Gastrocnemius medialis (tissue), 4 donors: ENCODE data around the gene ALDH2. TPM values are rescaled to one million over a fixed set of nuclear protein-coding genes. Genes with fewer than 3 reads are reported as not detected.
A peak's percentile ranks its signal among the peaks of the same experiment; 100 is the strongest.

Experiments
- ATAC-seq, 2 donors: fragments of 150-250 bp; one replicate each; pipeline ENCODE4 v1.9.1; 2016
- DNase-seq, 2 donors: peaks; one replicate each; pipeline ENCODE4 v3.0.0-alpha.2; 2019
- H3K27ac ChIP-seq, 4 donors: fragments of 200-600 bp; sonication (generic); 1 replicate in 1 of 4; 2 replicates in 3 of 4; pipeline ENCODE4 v1.5.1; 2016 to 2018; ENCODE audit warnings: mild to moderate bottlenecking in 2 of 4, moderate library complexity in 1 of 4
- H3K27me3 ChIP-seq, 3 donors: fragments of 200-600 bp; sonication (generic) in 2 of 3; 1 replicate in 1 of 3; 2 replicates in 2 of 3; pipeline versions ENCODE4 v1.5.1 to v1.6.0; 2016 to 2019; ENCODE audit warnings: mild to moderate bottlenecking in 1 of 3, moderate library complexity in 1 of 3
- H3K36me3 ChIP-seq, 2 donors: fragments of 200-600 bp; sonication (generic) in 1 of 2; one replicate each; pipeline ENCODE4 v1.5.1; 2017 to 2018
- H3K4me1 ChIP-seq, 2 donors: fragments of 200-600 bp; sonication (generic) in 1 of 2; one replicate each; pipeline ENCODE4 v1.5.1; 2016 to 2017; ENCODE audit warnings: mild to moderate bottlenecking in 2 of 2
- H3K4me3 ChIP-seq, 4 donors: fragments of 200-600 bp; sonication (generic) in 3 of 4; 1 replicate in 1 of 4; 2 replicates in 3 of 4; pipeline ENCODE4 v1.5.1; 2016 to 2019; ENCODE audit warnings: mild to moderate bottlenecking in 2 of 4
- H3K9me3 ChIP-seq, 3 donors: fragments of 200-600 bp; sonication (generic) in 2 of 3; 1 replicate in 1 of 3; 2 replicates in 2 of 3; pipeline ENCODE4 v1.5.1; 2016 to 2019
- POLR2A ChIP-seq, 2 donors: fragments of 450-650 bp; IDR thresholded peaks; one replicate each; pipeline ENCODE4 v1.6.1; 2017; ENCODE audit warnings: antibody characterized with exemption in 2 of 2, mild to moderate bottlenecking in 2 of 2, moderate library complexity in 2 of 2
- in situ Hi-C, 4 donors: fragments of 200-750 bp; cut with MboI; loops; one replicate each; pipeline versions ENCODE4 v1.15.0 to v1.8.0; 2017; ENCODE audit warnings: low sequenced_read_pairs in 4 of 4
- intact Hi-C: fragments of 100-400 bp; cut with DNase I; formaldehyde crosslinking; loops from one replicate; pipeline ENCODE4 v1.15.1; 2023; ENCODE audit warnings: low total_unique reads
- total RNA-seq, 4 donors: library from RNA; depleted of rRNA; stranded (reverse); fragments of >200 nt; gene quantifications; one replicate each; pipeline versions ENCODE4 v1.1.0 to v1.2.3, GENCODE V29; 2016
- TF ChIP-seq, protein P1 (sequence below), 5 experiments: fragments of 450-650 bp in 3 of 5; fragments of 200-600 bp in 2 of 5; sonication (generic) in 2 of 5; IDR thresholded peaks in 4 of 5; conservative IDR thresholded peaks in 1 of 5; 1 replicate in 4 of 5; 2 replicates in 1 of 5; pipeline ENCODE4 v1.5.1; 2016 to 2019; ENCODE audit warnings: antibody characterized with exemption in 5 of 5, mild to moderate bottlenecking in 3 of 5, moderate library complexity in 3 of 5

The ALDH2 gene
- total RNA-seq, 4 donors from 2014 or later = 70.9 to 156 (median 89.9) TPM

GRCh38 chr12:111767362-111768158, 827 bp downstream of the ALDH2 start:
- ATAC-seq (peak; percentile 26 to 32), DNase-seq (no peak)
- no peaks in the 10 kb centered on the region for H3K27me3 ChIP-seq
- peak overlapping the region; percentile 81 to 87 (median 84) for H3K27ac ChIP-seq
- peak overlapping the region; percentile 85 to 95 (median 92) for H3K4me3 ChIP-seq
- TF ChIP-seq POLR2A (IDR thresholded peaks at IDR 0.05) = no peak
- TF ChIP-seq, protein P1, sequence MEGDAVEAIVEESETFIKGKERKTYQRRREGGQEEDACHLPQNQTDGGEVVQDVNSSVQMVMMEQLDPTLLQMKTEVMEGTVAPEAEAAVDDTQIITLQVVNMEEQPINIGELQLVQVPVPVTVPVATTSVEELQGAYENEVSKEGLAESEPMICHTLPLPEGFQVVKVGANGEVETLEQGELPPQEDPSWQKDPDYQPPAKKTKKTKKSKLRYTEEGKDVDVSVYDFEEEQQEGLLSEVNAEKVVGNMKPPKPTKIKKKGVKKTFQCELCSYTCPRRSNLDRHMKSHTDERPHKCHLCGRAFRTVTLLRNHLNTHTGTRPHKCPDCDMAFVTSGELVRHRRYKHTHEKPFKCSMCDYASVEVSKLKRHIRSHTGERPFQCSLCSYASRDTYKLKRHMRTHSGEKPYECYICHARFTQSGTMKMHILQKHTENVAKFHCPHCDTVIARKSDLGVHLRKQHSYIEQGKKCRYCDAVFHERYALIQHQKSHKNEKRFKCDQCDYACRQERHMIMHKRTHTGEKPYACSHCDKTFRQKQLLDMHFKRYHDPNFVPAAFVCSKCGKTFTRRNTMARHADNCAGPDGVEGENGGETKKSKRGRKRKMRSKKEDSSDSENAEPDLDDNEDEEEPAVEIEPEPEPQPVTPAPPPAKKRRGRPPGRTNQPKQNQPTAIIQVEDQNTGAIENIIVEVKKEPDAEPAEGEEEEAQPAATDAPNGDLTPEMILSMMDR (IDR thresholded peaks at IDR 0.05 in 4 of 5, conservative IDR thresholded peaks at IDR 0.05 in 1 of 5) = no peak
- no peaks in the 10 kb centered on the region for H3K36me3 ChIP-seq
- in situ Hi-C loops (no loop called here), intact Hi-C loops (loop anchor here (2.0 kb wide), 1 partner anchor 361 kb away; no protein-coding TSS in a partner anchor)
- peaks cover 6 to 24% of the 10 kb centered on the region in 2 donors for H3K4me1 ChIP-seq
- H3K9me3 ChIP-seq = no peaks in the 10 kb centered on the region

GRCh38 chr12:111768159-111768895, 1.6 kb downstream of the ALDH2 start:
- in situ Hi-C loops (no loop called here), intact Hi-C loops (no loop called here)
- TF ChIP-seq, protein P1 (IDR thresholded peaks at IDR 0.05 in 4 of 5, conservative IDR thresholded peaks at IDR 0.05 in 1 of 5) = no peak
- TF ChIP-seq POLR2A (IDR thresholded peaks at IDR 0.05) = no peak
- no peak for DNase-seq
- ATAC-seq = no peak
- H3K4me1 ChIP-seq = peaks cover 13 to 29% of the 10 kb centered on the region in 2 donors
- H3K9me3 ChIP-seq = no peaks in the 10 kb centered on the region
- H3K27ac ChIP-seq = peak overlapping the region in 2 of 4 donors; percentile 81 to 87
- peak overlapping the region; percentile 85 to 95 (median 92) for H3K4me3 ChIP-seq
- H3K36me3 ChIP-seq = no peaks in the 10 kb centered on the region
- no peaks in the 10 kb centered on the region for H3K27me3 ChIP-seq

- DNase-seq = no peak
- H3K4me3 ChIP-seq = no peak overlapping the region
- no peak for TF ChIP-seq POLR2A (IDR thresholded peaks at IDR 0.05)
- TF ChIP-seq, protein P1 (IDR thresholded peaks at IDR 0.05 in 4 of 5, conservative IDR thresholded peaks at IDR 0.05 in 1 of 5) = no peak
- no peak for ATAC-seq
- no peaks in the 10 kb centered on the region for H3K9me3 ChIP-seq
- intact Hi-C loops = no loop called here
- no peaks in the 10 kb centered on the region for H3K36me3 ChIP-seq
- no peaks in the 10 kb centered on the region for H3K27me3 ChIP-seq
- H3K27ac ChIP-seq = no peak overlapping the region
- peaks cover 26 to 37% of the 10 kb centered on the region in 2 donors for H3K4me1 ChIP-seq
- in situ Hi-C loops = no loop called here
Measured at GRCh38 chr12:111769599-111769998, 2.9 kb downstream of the ALDH2 start.

- peak; percentile 79 to 89 for DNase-seq
- ATAC-seq = peak; percentile 82 to 89
- H3K9me3 ChIP-seq = no peaks in the 10 kb centered on the region
- H3K27ac ChIP-seq = peak overlapping the region; percentile 83 to 85 (median 84)
- no peaks in the 10 kb centered on the region for H3K27me3 ChIP-seq
- H3K4me1 ChIP-seq = peaks cover 48 to 53% of the 10 kb centered on the region in 2 donors
- in situ Hi-C loops = no loop called here
- TF ChIP-seq, protein P1 (IDR thresholded peaks at IDR 0.05 in 4 of 5, conservative IDR thresholded peaks at IDR 0.05 in 1 of 5) = no peak
- TF ChIP-seq POLR2A (IDR thresholded peaks at IDR 0.05) = no peak
- H3K36me3 ChIP-seq = no peaks in the 10 kb centered on the region
- intact Hi-C loops = loop anchor here (5.0 kb wide), 1 partner anchor 38 kb away; no protein-coding TSS in a partner anchor
- H3K4me3 ChIP-seq = peak overlapping the region; percentile 23 to 40 (median 33)
Measured at GRCh38 chr12:111773801-111774551, 7.2 kb downstream of the ALDH2 start.
